Muscle layer of duodenum (tissue), 2 donors: Measurements from ENCODE around the gene APOLD1.
A peak's percentile ranks its signal among the peaks of the same experiment; 100 is the strongest.
"Not testable (repeated sequence)": the region's sequence is repeated elsewhere in the genome, so short reads cannot be mapped to it uniquely, and the experiment has no call there.

ENCODE experiments used
- H3K27ac ChIP-seq: one replicate; pipeline ENCODE4 v1.7.0; 2013; ENCODE audit warnings: mild to moderate bottlenecking, low read length
- H3K27me3 ChIP-seq: one replicate; pipeline ENCODE4 v1.7.0; 2013; ENCODE audit warnings: low read depth, mild to moderate bottlenecking, control low read depth, low read length
- H3K36me3 ChIP-seq, 2 donors: one replicate each; pipeline ENCODE4 v1.7.0; 2013; ENCODE audit warnings: low read length in 2 of 2, control low read depth in 1 of 2, mild to moderate bottlenecking in 1 of 2; ENCODE audit not compliant: insufficient read depth in 2 of 2, control insufficient read depth in 1 of 2
- H3K4me1 ChIP-seq, 2 donors: one replicate each; pipeline ENCODE4 v1.7.0; 2013; ENCODE audit warnings: low read length in 2 of 2, mild to moderate bottlenecking in 2 of 2, control low read depth in 1 of 2, moderate library complexity in 1 of 2; ENCODE audit not compliant: insufficient read depth in 2 of 2, control insufficient read depth in 1 of 2
- H3K4me3 ChIP-seq, 2 donors: one replicate each; pipeline ENCODE4 v1.7.0; 2013; ENCODE audit warnings: low read length in 2 of 2, low read depth in 1 of 2, mild to moderate bottlenecking in 1 of 2
- H3K9me3 ChIP-seq, 2 donors: one replicate each; pipeline ENCODE4 v1.7.0; 2013; ENCODE audit warnings: low read length in 2 of 2, control low read depth in 1 of 2, mild to moderate bottlenecking in 1 of 2; ENCODE audit not compliant: control insufficient read depth in 1 of 2
- donor health status: healthy.

The APOLD1 gene

GRCh38 chr12:12784911-12785814 is at the start of gene APOLD1:
APOLD1 (plus strand) TSS chr12:12785659; CDS start chr12:12785692, 33 bp downstream.
- Histone ChIP-seq H3K4me3 (peak within 1 kb of the TSS; percentile 75 to 76), H3K27me3 (no peaks in the 10 kb centered on the region), H3K9me3 (no peaks in the 10 kb centered on the region), H3K36me3 (no peaks in the 10 kb centered on the region), H3K4me1 (peaks cover 13 to 14% of the 10 kb centered on the region in 2 donors), H3K27ac (peak within 1 kb of the TSS; percentile 82)

GRCh38 chr12:12736759-12737676 is 48.4 kb upstream of the APOLD1 start:
- Histone ChIP-seq H3K27ac (peak overlapping the region; percentile 47), H3K27me3 (no peaks in the 10 kb centered on the region), H3K4me3 (peak overlapping the region in 1 of 2 donors; percentile 10), H3K9me3 (no peaks in the 10 kb centered on the region), H3K36me3 (no peaks in the 10 kb centered on the region), H3K4me1 (peaks cover 0 to 4% of the 10 kb centered on the region in 2 donors)

GRCh38 chr12:12738152-12738551 is 47.3 kb upstream of the APOLD1 start:
- H3K27me3 ChIP-seq, H3K36me3 ChIP-seq, H3K27ac ChIP-seq, H3K4me1 ChIP-seq, H3K4me3 ChIP-seq, H3K9me3 ChIP-seq: not testable (repeated sequence)

- Histone ChIP-seq H3K4me1 (peaks cover 0 to 2% of the 10 kb centered on the region in 2 donors), H3K4me3 (no peak overlapping the region), H3K36me3 (no peaks in the 10 kb centered on the region), H3K27ac (peak overlapping the region; percentile 26), H3K27me3 (no peaks in the 10 kb centered on the region), H3K9me3 (no peaks in the 10 kb centered on the region)
These were observed 43.8 kb upstream of the APOLD1 start for GRCh38 chr12:12741660-12742059.

- Histone ChIP-seq H3K9me3 (no peaks in the 10 kb centered on the region), H3K27me3 (no peaks in the 10 kb centered on the region), H3K36me3 (no peaks in the 10 kb centered on the region), H3K4me3 (no peak overlapping the region), H3K4me1 (no peaks in the 10 kb centered on the region), H3K27ac (no peak overlapping the region)
These were observed 40.7 kb upstream of the APOLD1 start for GRCh38 chr12:12744546-12745305.

- no peaks in the 10 kb centered on the region for H3K27me3 ChIP-seq
- no peaks in the 10 kb centered on the region for H3K36me3 ChIP-seq
- H3K9me3 ChIP-seq = no peaks in the 10 kb centered on the region
- H3K4me3 ChIP-seq = no peak overlapping the region
- H3K4me1 ChIP-seq = no peaks in the 10 kb centered on the region
- H3K27ac ChIP-seq = no peak overlapping the region
These were observed 39.8 kb upstream of the APOLD1 start for GRCh38 chr12:12745576-12746211.

- Histone ChIP-seq H3K27me3 (no peaks in the 10 kb centered on the region), H3K36me3 (no peaks in the 10 kb centered on the region), H3K4me3 (no peak overlapping the region), H3K27ac (no peak overlapping the region), H3K4me1 (no peaks in the 10 kb centered on the region), H3K9me3 (no peaks in the 10 kb centered on the region)
These were observed 38.2 kb upstream of the APOLD1 start for GRCh38 chr12:12747278-12747677.

- no peak overlapping the region for H3K4me3 ChIP-seq
- no peaks in the 10 kb centered on the region for H3K9me3 ChIP-seq
- no peaks in the 10 kb centered on the region for H3K36me3 ChIP-seq
- H3K27me3 ChIP-seq = no peaks in the 10 kb centered on the region
- H3K4me1 ChIP-seq = no peaks in the 10 kb centered on the region
- H3K27ac ChIP-seq = no peak overlapping the region
These were observed 37.4 kb upstream of the APOLD1 start for GRCh38 chr12:12748044-12748443.

GRCh38 chr12:12749433-12749832 is 36.0 kb upstream of the APOLD1 start:
- H3K27ac ChIP-seq = peak overlapping the region; percentile 82
- H3K27me3 ChIP-seq = no peaks in the 10 kb centered on the region
- H3K4me3 ChIP-seq = peak overlapping the region; percentile 27 to 37
- H3K4me1 ChIP-seq = no peaks in the 10 kb centered on the region
- H3K9me3 ChIP-seq = no peaks in the 10 kb centered on the region
- no peaks in the 10 kb centered on the region for H3K36me3 ChIP-seq

- Histone ChIP-seq H3K4me3 (no peak overlapping the region), H3K27me3 (no peaks in the 10 kb centered on the region), H3K36me3 (no peaks in the 10 kb centered on the region), H3K4me1 (no peaks in the 10 kb centered on the region), H3K27ac (no peak overlapping the region), H3K9me3 (no peaks in the 10 kb centered on the region)
These were observed 29.5 kb upstream of the APOLD1 start for GRCh38 chr12:12755923-12756322.
